K562 (cell line): Measurements from ENCODE around the gene C22orf39. TPM values are rescaled to one million over a fixed set of nuclear protein-coding genes. Genes with fewer than 3 reads are reported as not detected.

Source experiments
- CBX8 ChIP-seq: fragments of 200-600 bp; sonication (generic); IDR thresholded peaks from 2 replicates; pipeline ENCODE4 v1.6.1; 2012; ENCODE audit warnings: borderline replicate concordance, mixed run types, low read depth, mild to moderate bottlenecking, moderate library complexity, mixed read lengths, low read length, control low read depth, inconsistent platforms; ENCODE audit not compliant: poor library complexity, severe bottlenecking; ENCODE audit errors: extremely low read depth
- CHD4 ChIP-seq: fragments of 200-600 bp; sonication (generic); IDR thresholded peaks from 3 replicates; pipeline ENCODE4 v1.6.1; 2012; ENCODE audit warnings: low read depth, mild to moderate bottlenecking, mixed read lengths, low read length, inconsistent platforms; ENCODE audit not compliant: insufficient read depth, insufficient replicate concordance, poor library complexity, severe bottlenecking
- HDGF ChIP-seq: fragments of 450-650 bp; IDR thresholded peaks from 2 replicates; pipeline ENCODE4 v1.6.1; 2016
- KDM4B ChIP-seq, 2 experiments: fragments of 450-650 bp in 1 of 2; sonication (generic) in 1 of 2; IDR thresholded peaks; 2 replicates each; pipeline ENCODE4 v1.6.1; 2016 to 2017; ENCODE audit warnings: borderline replicate concordance in 2 of 2, antibody characterized with exemption in 1 of 2, low read depth in 1 of 2, mild to moderate bottlenecking in 1 of 2
- KHSRP ChIP-seq: fragments of 450-650 bp; IDR thresholded peaks from 2 replicates; pipeline ENCODE4 v1.6.1; 2017
- LEF1 ChIP-seq: fragments of 450-650 bp; IDR thresholded peaks from 2 replicates; pipeline ENCODE4 v1.6.1; 2016; ENCODE audit warnings: mild to moderate bottlenecking
- PHTF2 ChIP-seq: fragments of 250-450 bp; sonication (Bioruptor Pico); IDR thresholded peaks from 2 replicates; pipeline ENCODE4 v1.5.0; 2021; ENCODE audit warnings: mild to moderate bottlenecking
- POLR2G ChIP-seq: fragments of 200-400 bp; formaldehyde crosslinking; IDR thresholded peaks from 2 replicates; pipeline ENCODE4 v1.6.1; 2017; ENCODE audit warnings: low read depth, mild to moderate bottlenecking, antibody characterized with exemption, low read length, moderate library complexity
- PYGO2 ChIP-seq: fragments of 450-650 bp; IDR thresholded peaks from 2 replicates; pipeline ENCODE4 v1.6.1; 2016; ENCODE audit warnings: mild to moderate bottlenecking, missing genetic modification characterization, moderate library complexity, missing compliant biosample characterization
- RFX1 ChIP-seq: fragments of 450-650 bp; IDR thresholded peaks from 2 replicates; pipeline ENCODE4 v1.6.1; 2016; ENCODE audit warnings: mild to moderate bottlenecking, moderate library complexity
- SIRT6 ChIP-seq: IDR thresholded peaks from one replicate; pipeline ENCODE4 v1.6.1; 2012; ENCODE audit warnings: low read depth, mild to moderate bottlenecking, control low read depth, inconsistent platforms, low read length, moderate library complexity
- SMARCE1 ChIP-seq: fragments of 450-650 bp; IDR thresholded peaks from 2 replicates; pipeline ENCODE4 v1.7.1; 2016; ENCODE audit warnings: mild to moderate bottlenecking
- SRF ChIP-seq, 2 experiments: fragments of 250-450, 450-650 bp in 1 of 2; sonication (Bioruptor Pico) in 1 of 2; sonication (generic) in 1 of 2; formaldehyde crosslinking; IDR thresholded peaks; 2 replicates each; pipeline versions ENCODE4 v1.5.0 to v1.5.1; 2020 to 2022; ENCODE audit warnings: mild to moderate bottlenecking in 1 of 2, missing genetic modification reagents in 1 of 2
- polyA plus RNA-seq, 8 experiments: library from polyadenylated mRNA; depleted of rRNA in 4 of 8; stranded (reverse) in 5 of 8; unstranded in 3 of 8; fragments of >200 nt; fragmentation: Nextera tagmentation in 2 of 8; fragmentation: Illumina TruSeq in 1 of 8; extraction: Ambion mirVana in 2 of 8; extraction: Trizol in 1 of 8; gene quantifications; 2 replicates each; pipeline versions ENCODE4 v1.2.1 to v1.2.3, GENCODE V29; 2011 to 2014; ENCODE audit warnings: inconsistent platforms in 1 of 8, missing spikeins in 1 of 8
- total RNA-seq, 7 experiments: library from RNA; depleted of rRNA in 6 of 7; stranded (reverse); fragments of >200 nt in 6 of 7; fragmentation: Illumina TruSeq in 2 of 7; extraction: Trizol in 2 of 7; gene quantifications; 2 replicates each; pipeline versions ENCODE4 v1.2.1 to v1.2.3, GENCODE V29; 2011 to 2021; ENCODE audit warnings: low replicate concordance in 1 of 7
- TF ChIP-seq, protein P1 (sequence below): fragments of 150-350 bp; IDR thresholded peaks from 2 replicates; pipeline ENCODE4 v1.6.1; 2014; ENCODE audit warnings: low read depth, mild to moderate bottlenecking, low read length, borderline replicate concordance
- TF ChIP-seq, protein P2 (sequence below), 2 experiments: fragments of 450-650 bp; IDR thresholded peaks; 2 replicates each; pipeline ENCODE4 v1.6.1; 2018; ENCODE audit warnings: mild to moderate bottlenecking in 2 of 2, low read depth in 1 of 2; ENCODE audit not compliant: partially characterized antibody in 2 of 2
- TF ChIP-seq, protein P3 (sequence below): sonication (generic); formaldehyde crosslinking; IDR thresholded peaks from 2 replicates; pipeline ENCODE4 v1.8.0; 2022; ENCODE audit warnings: mild to moderate bottlenecking, missing genetic modification reagents
- TF ChIP-seq, protein P4 (sequence below): fragments of 250-450 bp; sonication (Bioruptor Pico); IDR thresholded peaks from 2 replicates; pipeline ENCODE4 v1.8.0; 2022; ENCODE audit warnings: moderate library complexity, mild to moderate bottlenecking, inconsistent platforms

C22orf39 gene
- total and polyA plus RNA-seq, 9 of the 15 experiments (the other 6 are each of a cell fraction or from before 2014, with no cell fraction given): 20.4 to 139 (median 66.8) TPM

DNA sequence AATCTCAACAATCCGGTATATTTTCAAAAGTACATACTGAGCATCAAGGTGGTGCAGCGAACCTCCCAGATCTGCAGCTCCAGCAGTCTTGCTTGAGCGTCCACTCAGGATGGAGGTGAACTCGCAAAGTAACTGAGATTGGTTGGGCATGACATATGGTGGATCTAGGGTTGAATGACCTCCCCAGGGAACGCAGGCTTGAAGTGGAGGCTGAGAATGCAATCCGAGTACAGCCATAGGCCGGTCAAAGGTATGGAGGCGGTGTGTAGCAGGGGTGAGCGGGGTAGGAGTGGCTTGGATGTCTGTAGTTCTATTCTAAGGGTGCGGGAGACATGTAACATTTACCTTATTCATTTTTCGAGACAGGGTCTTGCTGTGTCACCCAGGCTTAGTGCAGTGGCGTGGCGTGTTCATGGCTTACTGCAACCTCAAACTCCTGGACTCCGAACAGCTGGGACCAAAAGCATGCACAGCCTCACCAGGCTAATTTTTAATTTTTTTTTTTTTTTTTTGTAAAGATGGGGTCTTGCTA is 631 bp upstream of the C22orf39 start (continued):
- TF ChIP-seq, protein P1, sequence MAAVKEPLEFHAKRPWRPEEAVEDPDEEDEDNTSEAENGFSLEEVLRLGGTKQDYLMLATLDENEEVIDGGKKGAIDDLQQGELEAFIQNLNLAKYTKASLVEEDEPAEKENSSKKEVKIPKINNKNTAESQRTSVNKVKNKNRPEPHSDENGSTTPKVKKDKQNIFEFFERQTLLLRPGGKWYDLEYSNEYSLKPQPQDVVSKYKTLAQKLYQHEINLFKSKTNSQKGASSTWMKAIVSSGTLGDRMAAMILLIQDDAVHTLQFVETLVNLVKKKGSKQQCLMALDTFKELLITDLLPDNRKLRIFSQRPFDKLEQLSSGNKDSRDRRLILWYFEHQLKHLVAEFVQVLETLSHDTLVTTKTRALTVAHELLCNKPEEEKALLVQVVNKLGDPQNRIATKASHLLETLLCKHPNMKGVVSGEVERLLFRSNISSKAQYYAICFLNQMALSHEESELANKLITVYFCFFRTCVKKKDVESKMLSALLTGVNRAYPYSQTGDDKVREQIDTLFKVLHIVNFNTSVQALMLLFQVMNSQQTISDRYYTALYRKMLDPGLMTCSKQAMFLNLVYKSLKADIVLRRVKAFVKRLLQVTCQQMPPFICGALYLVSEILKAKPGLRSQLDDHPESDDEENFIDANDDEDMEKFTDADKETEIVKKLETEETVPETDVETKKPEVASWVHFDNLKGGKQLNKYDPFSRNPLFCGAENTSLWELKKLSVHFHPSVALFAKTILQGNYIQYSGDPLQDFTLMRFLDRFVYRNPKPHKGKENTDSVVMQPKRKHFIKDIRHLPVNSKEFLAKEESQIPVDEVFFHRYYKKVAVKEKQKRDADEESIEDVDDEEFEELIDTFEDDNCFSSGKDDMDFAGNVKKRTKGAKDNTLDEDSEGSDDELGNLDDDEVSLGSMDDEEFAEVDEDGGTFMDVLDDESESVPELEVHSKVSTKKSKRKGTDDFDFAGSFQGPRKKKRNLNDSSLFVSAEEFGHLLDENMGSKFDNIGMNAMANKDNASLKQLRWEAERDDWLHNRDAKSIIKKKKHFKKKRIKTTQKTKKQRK: no peak
- TF ChIP-seq, protein P2, sequence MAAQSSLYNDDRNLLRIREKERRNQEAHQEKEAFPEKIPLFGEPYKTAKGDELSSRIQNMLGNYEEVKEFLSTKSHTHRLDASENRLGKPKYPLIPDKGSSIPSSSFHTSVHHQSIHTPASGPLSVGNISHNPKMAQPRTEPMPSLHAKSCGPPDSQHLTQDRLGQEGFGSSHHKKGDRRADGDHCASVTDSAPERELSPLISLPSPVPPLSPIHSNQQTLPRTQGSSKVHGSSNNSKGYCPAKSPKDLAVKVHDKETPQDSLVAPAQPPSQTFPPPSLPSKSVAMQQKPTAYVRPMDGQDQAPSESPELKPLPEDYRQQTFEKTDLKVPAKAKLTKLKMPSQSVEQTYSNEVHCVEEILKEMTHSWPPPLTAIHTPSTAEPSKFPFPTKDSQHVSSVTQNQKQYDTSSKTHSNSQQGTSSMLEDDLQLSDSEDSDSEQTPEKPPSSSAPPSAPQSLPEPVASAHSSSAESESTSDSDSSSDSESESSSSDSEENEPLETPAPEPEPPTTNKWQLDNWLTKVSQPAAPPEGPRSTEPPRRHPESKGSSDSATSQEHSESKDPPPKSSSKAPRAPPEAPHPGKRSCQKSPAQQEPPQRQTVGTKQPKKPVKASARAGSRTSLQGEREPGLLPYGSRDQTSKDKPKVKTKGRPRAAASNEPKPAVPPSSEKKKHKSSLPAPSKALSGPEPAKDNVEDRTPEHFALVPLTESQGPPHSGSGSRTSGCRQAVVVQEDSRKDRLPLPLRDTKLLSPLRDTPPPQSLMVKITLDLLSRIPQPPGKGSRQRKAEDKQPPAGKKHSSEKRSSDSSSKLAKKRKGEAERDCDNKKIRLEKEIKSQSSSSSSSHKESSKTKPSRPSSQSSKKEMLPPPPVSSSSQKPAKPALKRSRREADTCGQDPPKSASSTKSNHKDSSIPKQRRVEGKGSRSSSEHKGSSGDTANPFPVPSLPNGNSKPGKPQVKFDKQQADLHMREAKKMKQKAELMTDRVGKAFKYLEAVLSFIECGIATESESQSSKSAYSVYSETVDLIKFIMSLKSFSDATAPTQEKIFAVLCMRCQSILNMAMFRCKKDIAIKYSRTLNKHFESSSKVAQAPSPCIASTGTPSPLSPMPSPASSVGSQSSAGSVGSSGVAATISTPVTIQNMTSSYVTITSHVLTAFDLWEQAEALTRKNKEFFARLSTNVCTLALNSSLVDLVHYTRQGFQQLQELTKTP (IDR thresholded peaks at IDR 0.05; ENCODE audit: low read depth in 1 of 2, partially characterized antibody in 2 of 2): peak in 1 of 2 experiments; percentile 54
- TF ChIP-seq SMARCE1 (no peak), POLR2G (no peak), KDM4B (IDR thresholded peaks at IDR 0.05; ENCODE audit: borderline replicate concordance in 2 of 2, low read depth in 1 of 2) (no peak), SRF (CRISPR knock-in tag; IDR thresholded peaks at IDR 0.05) (no peak), RFX1 (no peak), CBX8 (no peak), PYGO2 (tag) (no peak), SIRT6 (peak; percentile 31), CHD4 (no peak), HDGF (peak; percentile 93), PHTF2 (no peak), KHSRP (no peak), LEF1 (no peak)
- TF ChIP-seq, protein P3, sequence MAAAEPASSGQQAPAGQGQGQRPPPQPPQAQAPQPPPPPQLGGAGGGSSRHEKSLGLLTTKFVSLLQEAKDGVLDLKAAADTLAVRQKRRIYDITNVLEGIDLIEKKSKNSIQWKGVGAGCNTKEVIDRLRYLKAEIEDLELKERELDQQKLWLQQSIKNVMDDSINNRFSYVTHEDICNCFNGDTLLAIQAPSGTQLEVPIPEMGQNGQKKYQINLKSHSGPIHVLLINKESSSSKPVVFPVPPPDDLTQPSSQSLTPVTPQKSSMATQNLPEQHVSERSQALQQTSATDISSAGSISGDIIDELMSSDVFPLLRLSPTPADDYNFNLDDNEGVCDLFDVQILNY (CRISPR knock-in tag): no peak
- TF ChIP-seq, protein P4, sequence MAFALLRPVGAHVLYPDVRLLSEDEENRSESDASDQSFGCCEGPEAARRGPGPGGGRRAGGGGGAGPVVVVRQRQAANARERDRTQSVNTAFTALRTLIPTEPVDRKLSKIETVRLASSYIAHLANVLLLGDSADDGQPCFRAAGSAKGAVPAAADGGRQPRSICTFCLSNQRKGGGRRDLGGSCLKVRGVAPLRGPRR (CRISPR knock-in tag): no peak; the same call in 1 of the 2 replicates
